ENCODE data around the gene ISG15.

The ISG15 gene

DNA sequence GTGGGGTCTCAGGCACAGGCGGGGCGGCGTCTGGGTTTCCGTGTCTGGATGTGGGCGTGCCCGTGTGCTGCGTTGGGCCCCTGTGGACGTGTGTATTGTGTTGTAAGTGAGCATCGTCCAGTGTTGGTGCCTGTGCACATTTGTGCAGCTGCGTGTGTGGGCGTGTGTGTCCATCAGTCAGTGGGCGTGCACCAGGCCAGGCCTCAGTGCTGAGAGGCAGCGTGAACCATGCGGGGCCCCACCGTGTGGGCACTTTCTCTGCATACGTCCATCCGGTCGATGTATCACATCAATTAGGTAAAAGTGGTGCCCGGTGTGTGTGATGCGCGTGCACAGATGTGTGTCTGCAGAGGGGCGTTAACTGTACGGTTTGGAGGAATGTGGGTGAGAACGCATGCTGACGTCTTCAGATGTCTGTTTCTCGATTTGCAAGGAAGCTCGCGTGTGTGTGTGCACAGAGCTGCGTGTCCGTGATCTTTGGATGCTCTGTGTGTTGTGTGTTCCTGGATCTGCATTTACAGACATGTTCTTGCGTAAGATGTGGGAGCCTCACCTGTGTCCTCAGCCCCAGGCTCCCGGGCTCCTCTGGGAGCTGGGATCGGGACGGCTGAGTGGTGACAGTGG lies 31.3 kb downstream of the ISG15 start:
- DNase-seq (ENCODE audit: low read depth in 1 of 2, low spot score in 1 of 2), result no peak
- TF ChIP-seq JUND (IDR thresholded peaks at IDR 0.05; ENCODE audit: low read depth), result no peak
- in situ Hi-C loops (cut with HindIII; ENCODE audit: low pct_unique_long_range_greater_than_20kb, low sequenced_read_pairs), result no loop called here

DNA sequence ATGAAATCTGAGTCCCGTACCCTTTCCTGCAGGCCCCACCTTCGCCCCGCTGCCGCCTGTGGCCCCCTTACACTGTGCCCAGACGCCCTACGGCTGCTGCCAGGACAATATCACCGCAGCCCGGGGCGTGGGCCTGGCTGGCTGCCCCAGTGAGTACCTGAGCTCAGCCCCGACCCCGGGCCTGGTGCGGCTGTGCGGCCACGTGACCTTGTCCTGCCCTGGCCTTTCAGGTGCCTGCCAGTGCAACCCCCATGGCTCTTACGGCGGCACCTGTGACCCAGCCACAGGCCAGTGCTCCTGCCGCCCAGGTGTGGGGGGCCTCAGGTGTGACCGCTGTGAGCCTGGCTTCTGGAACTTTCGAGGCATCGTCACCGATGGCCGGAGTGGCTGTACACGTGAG lies 31.8 kb downstream of the ISG15 start:
- no peak for TF ChIP-seq JUND (IDR thresholded peaks at IDR 0.05; ENCODE audit: low read depth)
- no peak for DNase-seq (ENCODE audit: low read depth in 1 of 2, low spot score in 1 of 2)
- in situ Hi-C loops (cut with HindIII; ENCODE audit: low pct_unique_long_range_greater_than_20kb, low sequenced_read_pairs), result no loop called here

GRCh38 chr1:1046243-1046642 lies 32.9 kb downstream of the ISG15 start:
- no peak for TF ChIP-seq JUND (IDR thresholded peaks at IDR 0.05; ENCODE audit: low read depth)
- in situ Hi-C loops (cut with HindIII; ENCODE audit: low pct_unique_long_range_greater_than_20kb, low sequenced_read_pairs), result no loop called here
- DNase-seq (ENCODE audit: low read depth in 1 of 2, low spot score in 1 of 2), result no peak

GRCh38 chr1:1046767-1047166 lies 33.5 kb downstream of the ISG15 start:
- in situ Hi-C loops (cut with HindIII; ENCODE audit: low pct_unique_long_range_greater_than_20kb, low sequenced_read_pairs), result no loop called here
- TF ChIP-seq JUND (IDR thresholded peaks at IDR 0.05; ENCODE audit: low read depth), result no peak
- no peak for DNase-seq (ENCODE audit: low read depth in 1 of 2, low spot score in 1 of 2)

DNA sequence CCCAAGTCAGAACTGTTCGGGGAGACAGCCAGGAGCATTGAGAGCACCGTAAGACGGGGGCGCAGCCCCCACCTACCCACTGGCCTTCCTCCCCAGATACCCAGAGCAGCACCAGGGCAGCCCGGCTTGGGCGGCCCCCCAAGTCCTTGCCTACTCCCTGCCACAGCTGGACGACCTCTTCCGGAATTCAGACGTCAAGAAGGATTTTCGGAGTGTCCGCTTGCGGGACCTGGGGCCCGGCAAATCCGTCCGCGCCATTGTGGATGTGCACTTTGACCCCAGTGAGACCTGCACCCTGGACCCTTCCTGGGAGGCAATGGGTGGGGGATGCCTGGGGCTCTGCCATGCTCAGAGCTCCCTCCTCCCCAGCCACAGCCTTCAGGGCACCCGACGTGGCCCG lies 34.1 kb downstream of the ISG15 start:
- in situ Hi-C loops (cut with HindIII; ENCODE audit: low pct_unique_long_range_greater_than_20kb, low sequenced_read_pairs), result no loop called here
- no peak for TF ChIP-seq JUND (IDR thresholded peaks at IDR 0.05; ENCODE audit: low read depth)
- DNase-seq (ENCODE audit: low read depth in 1 of 2, low spot score in 1 of 2), result no peak

DNA sequence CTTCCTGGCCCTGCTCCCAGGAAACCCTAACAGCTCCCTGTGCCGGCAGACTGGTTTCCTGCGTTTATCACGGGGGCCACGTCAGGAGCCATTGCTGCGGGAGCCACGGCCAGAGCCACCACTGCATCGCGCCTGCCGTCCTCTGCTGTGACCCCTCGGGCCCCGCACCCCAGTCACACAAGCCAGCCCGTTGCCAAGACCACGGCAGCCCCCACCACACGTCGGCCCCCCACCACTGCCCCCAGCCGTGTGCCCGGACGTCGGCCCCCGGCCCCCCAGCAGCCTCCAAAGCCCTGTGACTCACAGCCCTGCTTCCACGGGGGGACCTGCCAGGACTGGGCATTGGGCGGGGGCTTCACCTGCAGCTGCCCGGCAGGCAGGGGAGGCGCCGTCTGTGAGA lies 34.7 kb downstream of the ISG15 start:
- DNase-seq (ENCODE audit: low read depth in 1 of 2, low spot score in 1 of 2), result no peak
- in situ Hi-C loops (cut with HindIII; ENCODE audit: low pct_unique_long_range_greater_than_20kb, low sequenced_read_pairs), result no loop called here
- TF ChIP-seq JUND (IDR thresholded peaks at IDR 0.05; ENCODE audit: low read depth), result no peak

DNA sequence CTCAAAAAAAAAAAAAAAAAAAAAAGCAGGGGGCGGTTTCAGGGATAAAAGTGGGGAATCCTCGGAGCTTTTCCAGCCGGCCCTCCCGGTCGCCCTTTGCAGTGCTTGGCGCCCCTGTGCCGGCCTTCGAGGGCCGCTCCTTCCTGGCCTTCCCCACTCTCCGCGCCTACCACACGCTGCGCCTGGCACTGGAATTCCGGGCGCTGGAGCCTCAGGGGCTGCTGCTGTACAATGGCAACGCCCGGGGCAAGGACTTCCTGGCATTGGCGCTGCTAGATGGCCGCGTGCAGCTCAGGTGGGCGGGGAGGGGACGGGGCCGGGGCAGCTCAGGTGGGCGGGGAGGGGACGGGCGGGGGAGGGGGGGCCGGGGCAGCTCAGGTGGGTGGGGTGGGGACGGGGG lies 35.5 kb downstream of the ISG15 start:
- no peak for TF ChIP-seq JUND (IDR thresholded peaks at IDR 0.05; ENCODE audit: low read depth)
- DNase-seq (ENCODE audit: low read depth in 1 of 2, low spot score in 1 of 2), result no peak
- in situ Hi-C loops (cut with HindIII; ENCODE audit: low pct_unique_long_range_greater_than_20kb, low sequenced_read_pairs), result no loop called here

- TF ChIP-seq JUND (IDR thresholded peaks at IDR 0.05; ENCODE audit: low read depth), result no peak
- in situ Hi-C loops (cut with HindIII; ENCODE audit: low pct_unique_long_range_greater_than_20kb, low sequenced_read_pairs), result no loop called here
- no peak for DNase-seq (ENCODE audit: low read depth in 1 of 2, low spot score in 1 of 2)
These were observed 36.2 kb downstream of the ISG15 start for GRCh38 chr1:1049318-1050165.

GRCh38 chr1:1050577-1051052 lies 37.3 kb downstream of the ISG15 start:
- in situ Hi-C loops (cut with HindIII; ENCODE audit: low pct_unique_long_range_greater_than_20kb, low sequenced_read_pairs), result no loop called here
- no peak for DNase-seq (ENCODE audit: low read depth in 1 of 2, low spot score in 1 of 2)
- TF ChIP-seq JUND (IDR thresholded peaks at IDR 0.05; ENCODE audit: low read depth), result no peak

GRCh38 chr1:1051127-1051810 lies 38.0 kb downstream of the ISG15 start:
- in situ Hi-C loops (cut with HindIII; ENCODE audit: low pct_unique_long_range_greater_than_20kb, low sequenced_read_pairs), result no loop called here
- no peak for TF ChIP-seq JUND (IDR thresholded peaks at IDR 0.05; ENCODE audit: low read depth)
- DNase-seq (ENCODE audit: low read depth in 1 of 2, low spot score in 1 of 2), result no peak

GRCh38 chr1:1052003-1052840 lies 38.9 kb downstream of the ISG15 start:
- in situ Hi-C loops (cut with HindIII; ENCODE audit: low pct_unique_long_range_greater_than_20kb, low sequenced_read_pairs), result no loop called here

GRCh38 chr1:1053022-1053421 lies 39.7 kb downstream of the ISG15 start:
- no peak for DNase-seq (ENCODE audit: low read depth in 1 of 2, low spot score in 1 of 2)
- in situ Hi-C loops (cut with HindIII; ENCODE audit: low pct_unique_long_range_greater_than_20kb, low sequenced_read_pairs), result no loop called here
- no peak for TF ChIP-seq JUND (IDR thresholded peaks at IDR 0.05; ENCODE audit: low read depth)

More at GRCh38 chr1:1052003-1052840, 38.9 kb downstream of the ISG15 start:
- no peak for TF ChIP-seq JUND (IDR thresholded peaks at IDR 0.05; ENCODE audit: low read depth)
- DNase-seq (ENCODE audit: low read depth in 1 of 2, low spot score in 1 of 2), result no peak

Data from T47D (cell line).